Measurements from ENCODE around the gene PAPLN.

Gene PAPLN

GRCh38 chr14:73209953-73210352 is 27.4 kb upstream of the PAPLN start:
- Histone ChIP-seq H3K9me3 (ENCODE audit: control insufficient read depth, low read length) (no peaks in the 10 kb centered on the region), H3K4me2 (ENCODE audit: low read length) (no peak overlapping the region), H3K4me1 (no peaks in the 10 kb centered on the region), H3K27me3 (ENCODE audit: control insufficient read depth, insufficient read depth, low read length) (no peaks in the 10 kb centered on the region), H3K36me3 (ENCODE audit: control insufficient read depth, insufficient read depth, low read length) (no peaks in the 10 kb centered on the region), H2AFZ (no peak overlapping the region), H3K4me3 (ENCODE audit: low read depth, low read length) (no peak overlapping the region), H3K9ac (no peak overlapping the region), H3K27ac (no peak overlapping the region), H3K79me2 (no peaks in the 10 kb centered on the region)
- TF ChIP-seq, protein P1, sequence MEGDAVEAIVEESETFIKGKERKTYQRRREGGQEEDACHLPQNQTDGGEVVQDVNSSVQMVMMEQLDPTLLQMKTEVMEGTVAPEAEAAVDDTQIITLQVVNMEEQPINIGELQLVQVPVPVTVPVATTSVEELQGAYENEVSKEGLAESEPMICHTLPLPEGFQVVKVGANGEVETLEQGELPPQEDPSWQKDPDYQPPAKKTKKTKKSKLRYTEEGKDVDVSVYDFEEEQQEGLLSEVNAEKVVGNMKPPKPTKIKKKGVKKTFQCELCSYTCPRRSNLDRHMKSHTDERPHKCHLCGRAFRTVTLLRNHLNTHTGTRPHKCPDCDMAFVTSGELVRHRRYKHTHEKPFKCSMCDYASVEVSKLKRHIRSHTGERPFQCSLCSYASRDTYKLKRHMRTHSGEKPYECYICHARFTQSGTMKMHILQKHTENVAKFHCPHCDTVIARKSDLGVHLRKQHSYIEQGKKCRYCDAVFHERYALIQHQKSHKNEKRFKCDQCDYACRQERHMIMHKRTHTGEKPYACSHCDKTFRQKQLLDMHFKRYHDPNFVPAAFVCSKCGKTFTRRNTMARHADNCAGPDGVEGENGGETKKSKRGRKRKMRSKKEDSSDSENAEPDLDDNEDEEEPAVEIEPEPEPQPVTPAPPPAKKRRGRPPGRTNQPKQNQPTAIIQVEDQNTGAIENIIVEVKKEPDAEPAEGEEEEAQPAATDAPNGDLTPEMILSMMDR (IDR thresholded peaks at IDR 0.05): no peak

DNA sequence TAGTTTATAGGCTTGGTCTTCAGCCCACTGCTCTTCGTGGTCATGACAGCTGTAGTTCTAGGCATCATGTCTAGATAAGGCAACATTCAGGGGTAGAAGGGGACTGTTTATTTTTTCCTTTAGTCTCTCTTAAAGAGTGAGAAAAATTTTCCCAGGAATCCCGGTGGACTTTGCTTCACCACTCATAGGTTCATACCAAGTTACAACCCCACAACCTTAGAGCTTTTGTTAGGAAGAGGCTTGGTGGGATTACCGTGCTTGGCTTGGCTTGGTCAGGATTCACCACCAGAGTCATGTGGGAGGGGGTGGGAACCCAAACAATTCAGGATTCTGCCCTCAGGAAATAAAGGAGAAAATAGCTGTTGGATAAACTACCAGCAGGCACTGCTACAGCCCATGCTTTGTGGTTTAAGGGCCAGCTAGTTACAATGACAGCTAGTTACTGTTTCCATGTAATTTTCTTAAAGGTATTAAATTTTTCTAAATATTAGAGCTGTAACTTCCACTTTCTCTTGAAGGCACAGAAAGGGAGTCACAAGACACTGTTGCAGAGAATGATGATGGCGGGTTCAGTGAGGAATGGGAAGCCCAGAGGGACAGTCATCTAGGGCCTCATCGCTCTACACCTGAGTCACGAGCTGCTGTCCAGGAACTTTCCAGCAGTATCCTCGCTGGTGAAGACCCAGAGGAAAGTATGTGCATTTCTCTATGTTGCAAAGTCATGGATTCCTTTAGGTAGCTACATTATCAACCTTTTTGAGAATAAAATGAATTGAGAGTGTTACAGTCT is 25.9 kb upstream of the PAPLN start:
- Histone ChIP-seq H3K4me1 (no peaks in the 10 kb centered on the region), H3K36me3 (ENCODE audit: control insufficient read depth, insufficient read depth, low read length) (no peaks in the 10 kb centered on the region), H3K4me2 (ENCODE audit: low read length) (no peak overlapping the region), H3K4me3 (ENCODE audit: low read depth, low read length) (no peak overlapping the region), H3K27ac (no peak overlapping the region), H3K27me3 (ENCODE audit: control insufficient read depth, insufficient read depth, low read length) (no peaks in the 10 kb centered on the region), H3K9ac (no peak overlapping the region), H3K9me3 (ENCODE audit: control insufficient read depth, low read length) (no peaks in the 10 kb centered on the region), H3K79me2 (no peaks in the 10 kb centered on the region), H2AFZ (no peak overlapping the region)
- TF ChIP-seq, protein P1 (IDR thresholded peaks at IDR 0.05): no peak

GRCh38 chr14:73216030-73216429 is 21.3 kb upstream of the PAPLN start:
- Histone ChIP-seq H3K27me3 (ENCODE audit: control insufficient read depth, insufficient read depth, low read length) (no peaks in the 10 kb centered on the region), H3K9me3 (ENCODE audit: control insufficient read depth, low read length) (no peaks in the 10 kb centered on the region), H3K4me3 (ENCODE audit: low read depth, low read length) (no peak overlapping the region), H3K79me2 (no peaks in the 10 kb centered on the region), H3K9ac (no peak overlapping the region), H2AFZ (no peak overlapping the region), H3K27ac (no peak overlapping the region), H3K36me3 (ENCODE audit: control insufficient read depth, insufficient read depth, low read length) (no peaks in the 10 kb centered on the region), H3K4me2 (ENCODE audit: low read length) (no peak overlapping the region), H3K4me1 (no peaks in the 10 kb centered on the region)
- TF ChIP-seq, protein P1 (IDR thresholded peaks at IDR 0.05): no peak

GRCh38 chr14:73217411-73217810 is 19.9 kb upstream of the PAPLN start:
- H3K27ac ChIP-seq: no peak overlapping the region
- no peaks in the 10 kb centered on the region for H3K79me2 ChIP-seq
- no peaks in the 10 kb centered on the region for H3K36me3 ChIP-seq (ENCODE audit: control insufficient read depth, insufficient read depth, low read length)
- no peaks in the 10 kb centered on the region for H3K27me3 ChIP-seq (ENCODE audit: control insufficient read depth, insufficient read depth, low read length)
- no peak overlapping the region for H2AFZ ChIP-seq
- H3K4me2 ChIP-seq (ENCODE audit: low read length): no peak overlapping the region
- H3K4me1 ChIP-seq: no peaks in the 10 kb centered on the region
- no peak overlapping the region for H3K9ac ChIP-seq
- H3K9me3 ChIP-seq (ENCODE audit: control insufficient read depth, low read length): no peaks in the 10 kb centered on the region
- H3K4me3 ChIP-seq (ENCODE audit: low read depth, low read length): no peak overlapping the region
- TF ChIP-seq, protein P1 (IDR thresholded peaks at IDR 0.05): no peak

- Histone ChIP-seq H3K27me3 (ENCODE audit: control insufficient read depth, insufficient read depth, low read length) (no peaks in the 10 kb centered on the region), H3K27ac (no peak overlapping the region), H3K36me3 (ENCODE audit: control insufficient read depth, insufficient read depth, low read length) (no peaks in the 10 kb centered on the region), H3K4me1 (no peaks in the 10 kb centered on the region), H3K79me2 (no peaks in the 10 kb centered on the region), H3K4me3 (ENCODE audit: low read depth, low read length) (no peak overlapping the region), H3K4me2 (ENCODE audit: low read length) (no peak overlapping the region), H3K9me3 (ENCODE audit: control insufficient read depth, low read length) (no peaks in the 10 kb centered on the region), H3K9ac (no peak overlapping the region), H2AFZ (no peak overlapping the region)
- TF ChIP-seq, protein P1 (IDR thresholded peaks at IDR 0.05): no peak
These were observed 17.2 kb upstream of the PAPLN start for GRCh38 chr14:73220061-73220460.
